Stimulated activated CD4-positive, alpha-beta T cell treated with anti-CD3 and anti-CD28 coated beads, Interleukin-1b, Interleukin-23, amount 100 ng/mL, for 48 hours (primary cell): ENCODE measurements around the gene GMNN.
"Not testable (repeated sequence)": the region's sequence is repeated elsewhere in the genome, so short reads cannot be mapped to it uniquely, and the experiment has no call there.

ENCODE experiments used
- DNase-seq: peaks from one replicate; pipeline ENCODE4 v3.0.0-alpha.2; 2020

The GMNN gene

DNA sequence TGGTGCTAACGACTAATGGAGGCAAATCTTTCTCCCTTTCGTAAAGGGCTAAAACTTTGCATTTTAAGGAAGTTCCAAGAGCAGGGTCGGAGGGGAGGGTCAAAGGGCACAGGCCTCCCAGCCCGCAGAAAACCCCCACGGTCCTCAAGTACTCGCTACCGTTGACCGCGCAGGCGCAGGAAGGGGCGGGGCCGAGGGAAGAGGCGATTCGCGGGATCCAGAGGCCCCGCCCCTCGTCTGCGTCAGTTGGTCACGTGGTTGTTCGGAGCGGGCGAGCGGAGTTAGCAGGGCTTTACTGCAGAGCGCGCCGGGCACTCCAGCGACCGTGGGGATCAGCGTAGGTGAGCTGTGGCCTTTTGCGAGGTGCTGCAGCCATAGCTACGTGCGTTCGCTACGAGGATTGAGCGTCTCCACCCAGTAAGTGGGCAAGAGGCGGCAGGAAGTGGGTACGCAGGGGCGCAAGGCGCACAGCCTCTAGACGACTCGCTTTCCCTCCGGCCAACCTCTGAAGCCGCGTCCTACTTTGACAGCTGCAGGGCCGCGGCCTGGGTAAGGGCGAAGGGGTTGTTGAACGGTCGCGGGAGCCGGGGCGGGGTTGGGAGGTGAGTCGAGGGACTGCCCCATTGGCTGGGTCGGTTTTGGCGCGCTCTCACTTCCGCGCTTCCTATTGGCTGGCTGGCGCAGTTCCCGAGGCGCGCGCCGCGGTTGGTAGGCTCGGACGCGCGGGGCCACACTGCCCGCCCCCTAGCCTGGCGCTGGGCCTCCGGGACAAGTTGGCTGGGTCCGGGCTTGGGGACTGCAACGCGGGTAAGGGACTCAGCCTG lies at the start of gene GMNN:
GMNN (plus strand) TSS at position 242 of the 824 bp plus-strand sequence. CDS start 2,310 bp downstream, outside the sequence.
- peak; percentile 97 for DNase-seq

DNA sequence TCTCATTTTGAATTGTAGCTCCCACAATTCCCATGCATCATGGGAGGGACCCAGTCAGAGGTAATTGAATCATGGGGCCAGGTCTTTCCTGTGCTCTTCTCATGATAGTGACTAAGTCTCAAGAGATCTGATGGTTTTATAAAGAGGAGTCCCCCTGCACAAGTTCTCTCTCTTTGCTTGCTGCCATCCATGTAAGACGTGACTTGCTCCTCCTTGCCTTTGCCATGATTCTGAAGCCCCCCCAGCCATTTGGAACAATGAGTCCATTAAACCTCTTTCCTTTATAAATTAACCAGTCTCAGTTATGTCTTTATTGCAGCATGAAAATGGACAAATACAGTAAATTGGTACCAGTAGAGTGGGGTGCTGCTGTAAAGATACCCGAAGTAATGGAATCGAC lies 44.1 kb upstream of the GMNN start:
- DNase-seq, result not testable (repeated sequence)

DNA sequence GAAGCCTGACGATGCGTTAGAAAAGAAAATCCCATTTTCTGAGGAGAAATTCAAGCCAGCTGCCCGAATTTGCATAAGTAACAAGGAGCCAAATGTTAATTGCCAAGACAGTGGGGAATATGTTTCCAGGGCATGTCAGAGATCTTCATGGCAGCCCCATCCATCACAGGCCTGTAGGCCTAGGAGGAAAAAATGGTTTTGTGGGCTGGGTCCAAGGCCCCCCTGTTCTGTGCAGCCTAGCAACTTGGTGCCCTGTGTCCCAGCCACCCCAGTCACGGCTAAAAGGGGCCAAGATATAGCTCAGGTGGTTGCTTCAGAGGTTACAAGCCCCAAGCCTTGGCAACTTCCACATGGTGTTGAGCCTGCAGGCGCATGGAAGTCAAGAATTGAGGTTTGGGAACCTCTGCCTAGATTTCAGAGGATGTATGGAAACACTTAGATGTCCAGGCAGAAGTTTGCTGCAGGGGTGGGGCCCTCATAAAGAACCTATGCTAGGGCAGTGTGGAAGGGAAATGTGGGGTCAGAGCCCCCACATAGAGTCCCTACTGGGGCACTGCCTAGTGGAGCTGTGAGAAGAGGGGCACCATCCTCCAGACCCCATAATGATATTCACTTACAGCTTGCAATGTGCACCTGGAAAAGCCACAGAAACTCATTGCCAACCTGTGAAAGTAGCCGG lies 43.1 kb upstream of the GMNN start:
- DNase-seq, result not testable (repeated sequence)

DNA sequence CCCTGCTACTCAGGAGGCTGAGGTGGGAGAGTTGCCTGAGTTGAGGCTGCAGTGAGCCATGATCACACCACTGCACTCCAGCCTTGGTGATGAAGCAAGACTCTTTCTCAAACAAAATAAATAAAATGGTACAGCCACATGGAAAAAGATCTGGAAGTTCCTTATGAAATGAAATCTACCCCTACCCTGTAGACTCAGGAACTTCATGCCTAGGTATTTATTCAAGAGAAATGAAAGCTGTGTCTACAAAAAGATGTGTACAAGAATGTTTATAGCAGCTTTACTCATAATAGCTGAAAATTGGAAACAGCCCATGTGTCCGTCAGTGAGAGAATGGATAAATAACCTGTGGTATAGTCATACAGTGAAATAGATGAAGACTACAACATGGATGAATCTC lies 40.6 kb upstream of the GMNN start:
- no peak for DNase-seq

DNA sequence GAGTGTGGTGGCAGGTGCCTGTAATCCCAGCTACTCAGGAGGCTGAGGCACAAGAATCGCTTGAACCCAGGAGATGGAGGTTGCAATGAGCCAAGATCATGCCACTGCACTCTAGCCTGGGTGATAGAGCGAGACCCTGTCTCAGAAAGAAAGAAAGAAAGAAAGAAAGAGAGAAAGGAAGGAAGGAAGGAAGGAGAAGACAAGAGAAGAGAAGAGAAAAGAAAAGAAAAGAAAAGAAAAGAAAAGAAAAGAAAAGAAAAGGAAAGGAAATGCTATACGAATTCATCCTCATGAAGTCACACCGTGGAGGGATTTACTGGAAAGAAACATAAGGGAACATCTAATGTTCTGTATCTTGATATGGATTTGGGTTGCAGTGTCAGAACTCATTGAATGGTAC lies 40.0 kb upstream of the GMNN start:
- DNase-seq, result not testable (repeated sequence)

DNA sequence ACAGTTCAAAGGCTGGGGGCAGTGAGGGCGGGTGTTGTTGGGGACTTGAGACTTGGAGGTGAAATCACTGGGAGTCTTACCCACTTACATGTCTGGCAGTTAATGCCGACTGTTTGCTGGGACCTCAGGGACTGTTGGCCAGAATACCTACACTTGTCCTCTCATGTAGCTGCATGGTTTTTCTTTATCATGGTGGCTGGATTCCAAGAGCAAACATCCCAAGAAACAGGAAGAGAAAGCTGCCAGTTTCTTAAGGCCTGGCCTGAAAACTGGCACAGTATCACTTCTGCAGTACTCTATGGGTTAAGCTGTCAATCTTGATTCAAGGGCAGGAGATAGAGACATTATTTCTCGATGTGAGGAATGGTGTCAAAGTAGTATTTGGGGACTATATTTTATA lies 36.0 kb upstream of the GMNN start:
- no peak for DNase-seq

DNA sequence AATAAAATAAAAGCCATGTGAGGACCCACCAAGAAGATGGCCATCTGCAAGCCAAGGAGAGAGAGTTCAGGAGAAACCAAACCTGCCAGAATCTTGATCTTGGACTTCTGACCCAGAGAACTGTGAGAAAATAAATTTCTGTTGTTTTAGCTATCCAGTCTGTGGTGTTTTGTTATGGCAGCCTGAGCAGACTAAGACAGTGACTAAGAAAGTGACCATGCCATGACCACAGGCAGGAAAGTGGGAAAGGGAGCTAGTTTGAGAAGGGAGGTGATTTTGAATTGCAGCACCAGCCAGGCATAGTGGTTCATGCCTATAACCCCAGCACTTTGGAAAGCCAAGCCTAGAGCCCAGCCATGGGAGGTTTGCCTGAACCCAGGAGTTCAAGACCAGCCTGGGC lies 33.9 kb upstream of the GMNN start:
- DNase-seq, result no peak

DNA sequence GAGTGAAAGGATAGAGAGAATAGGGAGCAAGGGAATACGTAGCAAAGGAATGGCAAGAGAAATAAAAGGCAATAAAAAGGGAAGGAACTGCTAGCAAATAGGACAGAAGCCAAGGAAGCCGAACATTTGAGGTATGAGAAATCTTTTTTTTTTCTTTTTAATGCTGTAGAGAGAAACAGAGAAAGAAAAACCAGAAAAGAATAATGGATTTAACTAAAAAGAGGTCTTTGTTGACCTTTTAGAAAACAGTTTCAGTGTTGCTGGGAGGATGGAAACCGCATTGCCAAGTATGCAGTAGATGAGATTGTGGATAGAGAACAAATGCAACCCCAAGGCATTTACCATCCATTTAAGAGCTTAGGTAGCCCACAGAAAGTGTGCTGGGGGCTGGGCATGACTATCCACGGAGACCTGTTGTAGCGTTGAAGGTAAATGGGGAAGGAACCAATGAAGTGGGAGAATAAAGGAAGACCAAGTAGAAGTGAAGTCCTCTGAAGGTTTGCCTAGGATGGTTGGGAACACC lies 32.5 kb upstream of the GMNN start:
- no peak for DNase-seq

DNA sequence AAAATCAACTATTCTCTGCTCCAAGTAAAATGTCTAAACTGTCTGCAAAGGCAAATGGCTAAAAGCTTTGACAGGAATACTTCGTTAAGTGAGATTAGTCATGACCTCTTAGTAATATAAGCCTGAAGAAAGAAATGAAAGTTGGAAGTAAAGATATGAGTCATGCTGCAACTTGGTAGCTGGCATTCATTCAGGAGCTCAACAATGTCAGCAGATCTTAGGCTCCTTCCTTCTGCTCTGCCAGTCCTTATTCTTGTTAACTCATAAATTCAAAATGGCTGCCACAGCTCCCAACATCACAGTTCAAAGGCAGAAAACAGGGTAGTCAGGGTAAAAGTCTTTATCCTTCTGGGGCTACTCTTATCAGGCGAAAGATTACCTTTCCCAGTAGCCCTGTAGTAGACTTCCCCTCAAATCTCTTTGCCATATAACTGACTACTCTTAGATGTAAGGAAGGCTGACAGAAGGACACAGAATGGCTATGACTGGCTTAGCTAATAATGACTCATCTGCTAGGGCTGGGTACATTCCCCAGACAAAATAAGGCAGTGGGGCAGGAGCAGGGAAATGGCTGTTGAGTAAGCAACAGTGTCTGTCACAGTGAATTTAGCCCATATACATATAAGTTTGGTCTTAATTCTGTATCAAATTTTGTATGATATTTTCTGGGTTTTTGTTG lies 31.3 kb upstream of the GMNN start:
- DNase-seq, result peak; percentile 58

DNA sequence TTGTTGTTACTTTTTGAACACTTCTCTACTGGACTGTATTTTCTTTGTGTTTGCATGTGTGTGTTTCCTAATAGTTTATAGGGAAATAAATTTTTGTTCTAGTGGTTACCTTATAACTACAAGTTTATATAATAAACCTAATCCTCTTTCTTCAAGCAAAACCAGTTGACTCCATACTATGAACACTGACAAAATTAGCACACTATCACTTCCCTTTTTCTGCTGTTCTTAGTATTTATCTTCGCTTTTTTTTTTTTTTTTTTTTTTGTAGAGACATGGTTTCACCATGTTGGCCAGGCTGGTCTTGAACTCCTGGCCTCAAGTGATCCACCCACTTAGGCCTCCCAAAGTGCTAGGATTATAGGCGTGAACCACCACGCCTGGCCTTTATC lies 30.8 kb upstream of the GMNN start:
- no peak for DNase-seq

DNA sequence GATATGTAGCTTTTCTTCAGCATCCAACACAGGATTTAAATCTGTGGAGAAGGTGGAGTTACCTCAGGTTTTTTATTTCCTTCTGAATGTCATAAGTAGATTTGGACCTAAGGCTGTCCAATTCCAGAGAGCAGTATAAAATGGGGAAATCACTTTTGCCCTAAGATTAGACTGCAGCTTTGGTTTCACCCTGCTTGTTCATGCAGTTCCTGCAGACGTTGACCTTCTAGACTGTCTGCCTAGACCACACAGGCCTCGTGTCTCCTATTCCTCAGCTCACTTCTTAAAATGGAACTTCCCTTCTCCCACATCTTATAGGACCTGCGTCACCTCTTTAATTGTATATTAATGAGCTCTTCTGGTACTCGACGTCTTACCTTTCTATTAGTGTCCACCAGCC lies 29.8 kb upstream of the GMNN start:
- no peak for DNase-seq

DNA sequence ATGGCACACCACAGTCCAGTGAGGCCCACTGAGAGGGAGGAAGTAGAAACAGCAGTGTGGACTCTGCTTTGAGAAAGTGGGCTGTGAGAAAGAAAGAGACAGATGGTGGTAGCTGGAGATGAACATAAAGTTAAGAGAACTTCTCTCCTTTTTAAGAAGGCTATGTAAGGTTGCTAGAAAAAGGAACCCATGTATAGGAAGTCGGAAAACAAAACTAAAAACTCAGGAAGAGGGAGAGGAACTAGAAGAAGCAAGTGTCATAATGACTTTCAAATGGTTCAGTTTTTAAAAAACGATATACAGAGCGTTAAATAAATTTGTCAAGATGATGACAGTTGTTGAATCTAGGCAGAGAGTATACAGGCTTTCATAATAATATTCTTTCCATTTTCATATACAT lies 25.4 kb upstream of the GMNN start:
- DNase-seq, result no peak

DNA sequence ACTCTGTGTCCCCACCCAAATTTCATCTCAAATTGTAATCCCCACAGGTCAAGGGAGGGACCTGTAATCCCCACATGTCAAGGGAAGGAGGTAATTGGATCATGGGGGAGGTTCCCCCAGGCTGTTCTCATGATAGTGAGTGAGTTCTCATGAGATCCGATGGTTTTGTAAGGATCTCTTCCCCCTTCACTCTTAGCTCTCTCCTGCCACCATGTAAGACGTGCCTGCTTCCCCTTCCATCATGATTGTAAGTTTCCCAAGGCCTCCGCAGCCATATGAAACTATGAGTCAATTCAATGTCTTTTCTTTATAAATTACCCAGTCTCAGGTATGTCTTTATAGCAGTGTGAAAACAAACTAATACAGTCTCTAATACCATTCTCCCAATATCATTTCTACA lies 23.9 kb upstream of the GMNN start:
- DNase-seq, result not testable (repeated sequence)

DNA sequence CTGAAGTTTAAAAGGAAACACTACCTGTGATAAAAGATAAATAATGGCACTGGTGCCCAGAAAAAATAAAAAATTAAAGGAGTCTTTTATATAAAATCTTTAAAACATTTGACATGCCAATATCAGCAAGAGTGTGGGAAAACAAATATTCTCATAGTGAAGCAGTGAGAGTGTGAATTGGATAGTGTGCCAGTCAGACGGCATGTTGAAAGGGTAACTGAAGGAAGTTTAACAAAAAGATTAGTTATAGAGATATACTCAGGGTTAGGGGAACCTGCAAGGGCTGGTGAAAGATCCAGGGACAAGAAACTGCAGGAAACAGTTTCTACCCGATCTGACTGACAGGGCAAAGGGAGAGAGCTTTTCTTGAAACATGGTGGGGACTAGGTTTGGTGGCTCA lies 22.2 kb upstream of the GMNN start:
- DNase-seq, result no peak

DNA sequence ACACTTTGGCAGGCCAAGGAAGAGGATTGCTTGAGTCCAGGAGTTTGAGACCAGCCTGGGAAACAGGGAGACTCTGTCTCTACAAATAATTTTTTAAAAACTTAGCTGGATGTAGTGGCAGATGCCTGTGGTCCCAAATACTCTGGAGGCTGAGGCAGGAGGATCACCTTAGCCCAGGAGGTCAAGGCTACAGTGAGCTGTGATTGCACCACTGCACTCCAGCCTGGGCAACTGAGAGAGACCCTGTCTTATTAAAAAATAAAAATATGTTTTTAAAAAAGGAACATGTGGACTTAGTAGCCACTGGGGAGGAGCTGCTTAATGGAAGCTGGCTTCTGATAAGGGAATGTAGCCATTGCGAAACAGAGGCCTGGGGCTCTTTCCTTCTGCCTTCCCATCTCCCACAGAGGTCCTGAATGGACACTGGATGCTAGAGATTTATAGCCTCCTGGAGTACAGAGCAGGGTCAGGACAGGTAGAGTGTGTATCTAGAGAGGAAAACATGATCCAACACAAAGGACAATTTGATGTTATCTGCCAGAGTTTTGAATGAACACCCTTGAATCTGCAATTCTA lies 21.7 kb upstream of the GMNN start:
- no peak for DNase-seq

DNA sequence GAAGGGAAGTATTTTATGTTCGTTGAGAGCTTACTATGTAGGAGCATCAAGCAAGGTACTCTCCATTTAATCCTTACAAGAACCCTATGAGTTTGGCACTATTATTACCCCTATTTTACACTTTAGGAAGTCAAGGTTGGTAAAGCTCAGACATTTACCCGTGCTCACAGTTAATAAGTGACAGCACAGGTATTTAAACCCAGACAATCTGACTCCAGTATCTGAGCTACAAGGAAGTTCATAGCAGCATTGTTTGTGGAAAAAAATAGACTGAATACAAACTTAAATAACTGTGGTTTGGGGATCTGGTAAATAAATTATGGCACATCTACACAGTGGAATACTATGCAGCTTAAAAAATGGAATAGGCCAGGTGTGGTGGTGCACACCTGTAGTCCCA lies 21.2 kb upstream of the GMNN start:
- no peak for DNase-seq

DNA sequence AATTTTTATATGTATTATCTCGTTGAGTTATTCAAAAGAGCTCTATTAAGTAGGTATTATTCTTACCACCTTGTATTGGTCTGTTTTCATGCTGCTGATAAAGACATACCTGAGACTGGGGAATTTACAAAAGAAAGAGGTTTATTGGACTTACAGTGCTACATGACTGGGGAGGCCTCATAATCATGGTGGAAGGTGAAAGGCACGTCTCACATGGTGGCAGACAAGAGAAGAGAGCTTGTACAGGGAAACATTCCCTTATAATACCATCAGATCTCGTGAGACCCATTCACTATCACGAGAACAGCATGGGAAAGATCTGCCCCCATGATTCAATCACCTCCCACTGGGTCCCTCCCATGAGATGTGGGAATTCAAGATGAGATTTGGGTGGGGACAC lies 20.4 kb upstream of the GMNN start:
- DNase-seq, result not testable (repeated sequence)

DNA sequence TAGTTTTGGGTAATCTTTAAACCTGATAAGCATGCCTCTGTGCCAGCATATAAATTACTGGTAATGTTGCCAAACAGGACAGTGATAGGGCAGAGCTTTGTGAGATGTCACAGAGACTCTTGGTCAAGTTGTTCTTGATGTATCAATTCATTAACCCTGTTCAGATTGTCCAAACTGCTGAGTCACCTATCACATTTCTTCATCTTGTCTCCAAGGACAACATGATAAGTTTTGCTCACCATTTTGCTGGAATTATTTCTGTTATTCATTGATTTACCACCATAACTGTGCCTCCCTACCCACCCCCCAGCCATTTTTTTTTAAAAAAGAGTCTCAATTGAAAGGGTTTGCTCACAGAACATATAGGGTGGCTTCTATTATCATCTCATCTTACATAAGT lies 19.5 kb upstream of the GMNN start:
- DNase-seq, result no peak

DNA sequence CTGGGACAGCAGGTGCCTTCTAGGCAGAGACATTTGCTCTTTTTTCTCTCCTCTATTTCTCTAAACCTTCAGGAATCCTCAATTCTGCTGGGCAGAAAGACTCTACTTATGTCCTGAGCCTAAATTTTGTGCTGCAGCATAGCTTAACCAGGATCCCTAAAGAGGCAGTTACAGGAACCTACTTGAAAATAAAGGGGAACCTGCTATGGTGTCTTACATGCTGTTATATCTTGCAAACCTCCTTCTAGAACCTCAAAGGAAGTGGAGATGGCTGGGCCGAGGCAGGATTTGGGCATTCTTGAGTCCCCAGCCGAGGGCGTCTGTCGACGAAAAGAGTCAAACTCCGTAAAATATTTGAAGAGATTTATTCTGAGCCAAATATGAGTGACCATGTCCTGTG lies 17.1 kb upstream of the GMNN start:
- no peak for DNase-seq

DNA sequence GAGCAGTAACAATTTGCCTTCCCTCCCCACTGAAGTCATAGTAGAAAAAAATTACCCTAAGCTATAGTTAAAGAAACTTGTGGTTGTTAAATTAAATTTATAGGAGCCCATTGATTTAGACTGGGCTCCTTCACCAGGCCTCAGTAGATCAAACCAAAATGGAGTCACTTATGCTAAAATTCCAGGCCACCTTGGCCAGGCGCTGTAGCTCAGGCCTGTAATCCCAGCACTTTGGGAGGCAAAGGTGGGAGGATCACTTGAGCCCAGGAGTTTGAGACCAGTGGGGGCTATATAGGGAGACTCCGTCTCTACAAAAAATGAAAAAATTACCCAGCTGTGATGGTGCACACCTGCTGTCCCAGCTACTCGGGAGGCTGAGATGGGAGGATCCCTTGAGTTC lies 15.0 kb upstream of the GMNN start:
- DNase-seq, result no peak

DNA sequence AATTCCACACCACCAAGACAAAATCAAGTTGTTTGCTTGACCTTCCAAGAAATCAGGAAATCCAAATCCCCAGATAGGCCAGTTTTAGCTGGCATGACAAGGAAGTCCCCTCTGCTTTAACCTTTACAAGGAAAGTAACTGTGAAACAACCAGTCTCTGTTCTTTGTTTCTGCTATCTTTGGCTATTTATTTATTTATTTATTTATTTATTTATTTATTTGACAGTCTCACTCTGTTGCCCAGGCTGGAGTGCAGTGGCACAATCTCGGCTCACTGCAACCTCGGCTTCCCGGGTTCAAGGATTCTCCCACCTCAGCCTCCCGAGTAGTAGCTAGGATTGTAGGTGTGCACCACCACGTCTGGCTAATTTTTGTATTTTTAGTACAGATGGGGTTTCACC lies 14.5 kb upstream of the GMNN start:
- no peak for DNase-seq

DNA sequence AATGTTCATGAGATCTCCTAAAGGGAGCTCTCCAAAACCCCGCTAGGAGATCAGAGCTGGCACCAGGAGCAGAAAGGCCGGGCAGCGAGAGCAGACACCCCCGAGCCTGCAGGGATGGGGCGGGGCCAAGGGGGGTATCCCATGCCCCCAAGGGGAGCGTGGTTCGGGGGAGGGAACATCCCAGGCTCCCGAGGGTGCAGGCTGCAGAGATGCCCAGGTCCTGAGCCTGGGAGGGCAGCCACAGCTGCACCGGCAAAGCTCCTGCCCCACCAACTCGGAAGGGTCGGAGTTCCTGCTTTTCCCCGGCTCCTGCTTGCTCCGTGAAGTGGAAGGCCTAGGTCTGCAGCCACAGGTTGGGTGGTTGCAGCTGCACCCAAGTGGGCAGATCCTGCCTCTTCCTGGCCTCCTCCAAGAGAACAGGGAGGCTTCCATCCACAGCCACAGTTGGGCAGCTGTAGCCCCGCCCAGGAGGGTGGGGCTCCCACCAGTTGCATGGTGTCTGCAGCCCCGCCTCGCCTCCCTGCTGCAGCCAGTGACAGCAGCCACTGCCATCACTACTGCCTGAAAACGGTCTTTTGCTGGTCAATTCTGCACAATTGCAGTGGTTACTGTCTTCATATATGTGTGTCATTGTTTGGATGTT lies 13.4 kb upstream of the GMNN start:
- DNase-seq, result no peak

DNA sequence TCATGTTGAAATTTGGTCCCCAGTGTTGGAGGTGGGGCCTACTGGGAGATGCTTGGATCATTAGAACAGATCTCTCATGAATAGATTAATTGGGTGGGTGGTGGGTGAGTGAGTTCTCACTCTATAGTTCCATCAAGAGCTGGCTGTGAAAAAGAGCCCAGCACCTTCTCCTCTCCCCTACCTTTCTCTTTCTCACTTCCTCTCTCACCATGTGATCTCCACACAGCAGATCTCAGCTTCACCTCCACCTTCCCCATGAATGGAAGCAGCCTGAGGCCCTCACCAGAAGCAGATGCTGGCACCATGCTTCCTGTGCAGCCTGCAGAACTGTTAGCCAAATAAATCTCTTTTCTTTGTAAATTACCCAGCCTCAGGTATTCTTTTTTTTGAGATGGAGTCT lies 12.9 kb upstream of the GMNN start:
- no peak for DNase-seq
